Measurements from ENCODE around the gene HES5. TPM values are rescaled to one million over a fixed set of nuclear protein-coding genes. Genes with fewer than 3 reads are reported as not detected.
A peak's percentile ranks its signal among the peaks of the same experiment; 100 is the strongest.

HES5 gene
- total and polyA plus RNA-seq, 2 of the 13 experiments (the other 11 are each of a cell fraction or from before 2014, with no cell fraction given): not detected

DNA sequence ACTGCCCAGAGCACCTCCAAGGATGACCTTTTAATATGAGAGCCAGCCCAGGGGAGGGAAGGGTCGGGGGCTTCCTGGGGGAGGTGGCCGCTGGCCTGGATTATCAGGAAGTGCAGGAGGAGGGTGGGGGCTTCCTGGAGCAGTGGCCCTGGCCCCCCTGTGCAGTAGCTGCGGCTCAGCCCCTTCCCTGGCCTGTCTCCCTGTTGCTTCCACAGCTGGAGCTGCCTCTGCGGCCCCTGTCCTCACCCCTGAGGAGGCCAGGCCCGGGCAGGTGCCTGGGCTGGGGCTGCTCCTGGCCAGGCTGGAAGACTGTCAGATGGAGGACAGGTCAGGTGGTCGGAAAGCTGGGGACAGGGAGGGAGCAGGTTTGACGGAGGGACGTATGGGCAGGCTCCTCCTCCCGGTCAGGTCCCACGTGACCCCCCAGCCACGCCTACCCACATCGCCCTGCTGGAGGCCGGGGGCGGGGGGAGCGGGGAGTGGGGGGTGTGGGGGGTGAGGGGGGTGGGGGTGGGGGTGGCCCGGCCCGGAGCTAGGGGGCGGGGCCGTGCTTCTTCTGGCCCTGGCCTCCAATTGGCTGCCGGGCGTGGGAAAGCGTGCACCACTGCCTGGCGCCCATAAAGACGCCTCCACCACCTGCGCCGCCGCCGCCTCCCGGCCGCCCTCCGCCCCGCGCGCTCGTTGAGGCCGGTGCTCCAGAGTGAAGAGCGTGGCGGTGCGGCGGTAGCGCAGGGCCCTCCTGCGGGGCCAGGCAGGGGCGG lies 15.9 kb upstream of the HES5 start (continued):
- TF ChIP-seq CC2D1A (CRISPR knock-in tag; IDR thresholded peaks at IDR 0.05) (no peak), ZNF746 (CRISPR knock-in tag; IDR thresholded peaks at IDR 0.05) (no peak), ZNF709 (CRISPR knock-in tag; IDR thresholded peaks at IDR 0.05) (no peak; the same call in 1 of the 2 replicates), NR3C1 (CRISPR knock-in tag; IDR thresholded peaks at IDR 0.05) (no peak), AGO2 (optimal IDR thresholded peaks at IDR 0.05; ENCODE audit: low read depth, low read length) (no peak), NFIB (CRISPR knock-in tag; IDR thresholded peaks at IDR 0.05; ENCODE audit: borderline replicate concordance) (no peak), ARHGAP35 (CRISPR knock-in tag; IDR thresholded peaks at IDR 0.05; ENCODE audit: borderline replicate concordance) (no peak; the same call in 1 of the 2 replicates), JUN (CRISPR knock-in tag; IDR thresholded peaks at IDR 0.05) (no peak), DMAP1 (CRISPR knock-in tag; IDR thresholded peaks at IDR 0.05) (no peak), ZNF383 (CRISPR knock-in tag; IDR thresholded peaks at IDR 0.05; ENCODE audit: borderline replicate concordance) (no peak), REXO4 (CRISPR knock-in tag; IDR thresholded peaks at IDR 0.05; ENCODE audit: borderline replicate concordance) (no peak), GFI1 (CRISPR knock-in tag; IDR thresholded peaks at IDR 0.05; ENCODE audit: borderline replicate concordance) (no peak), ZNF83 (CRISPR knock-in tag; IDR thresholded peaks at IDR 0.05; ENCODE audit: borderline replicate concordance) (no peak), RXRA (CRISPR knock-in tag; IDR thresholded peaks at IDR 0.05) (no peak), ZNF563 (CRISPR knock-in tag; IDR thresholded peaks at IDR 0.05) (peak; percentile 83; the same call in 1 of the 2 replicates), ZNF747 (CRISPR knock-in tag; IDR thresholded peaks at IDR 0.05; ENCODE audit: borderline replicate concordance) (peak; percentile 85), ARNT (IDR thresholded peaks at IDR 0.05) (no peak), SP4 (CRISPR knock-in tag; IDR thresholded peaks at IDR 0.05) (peak; percentile 47; the same call in 1 of the 2 replicates)
- TF ChIP-seq, protein P1, sequence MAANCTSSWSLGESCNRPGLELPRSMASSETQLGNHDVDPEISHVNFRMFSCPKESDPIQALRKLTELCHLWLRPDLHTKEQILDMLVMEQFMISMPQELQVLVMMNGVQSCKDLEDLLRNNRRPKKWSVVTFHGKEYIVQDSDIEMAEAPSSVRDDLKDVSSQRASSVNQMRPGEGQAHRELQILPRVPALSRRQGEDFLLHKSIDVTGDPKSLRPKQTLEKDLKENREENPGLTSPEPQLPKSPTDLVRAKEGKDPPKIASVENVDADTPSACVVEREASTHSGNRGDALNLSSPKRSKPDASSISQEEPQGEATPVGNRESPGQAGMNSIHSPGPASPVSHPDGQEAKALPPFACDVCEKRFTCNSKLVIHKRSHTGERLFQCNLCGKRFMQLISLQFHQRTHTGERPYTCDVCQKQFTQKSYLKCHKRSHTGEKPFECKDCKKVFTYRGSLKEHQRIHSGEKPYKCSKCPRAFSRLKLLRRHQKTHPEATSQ (CRISPR knock-in tag; IDR thresholded peaks at IDR 0.05; ENCODE audit: borderline replicate concordance): no peak
- TF ChIP-seq, protein P2, sequence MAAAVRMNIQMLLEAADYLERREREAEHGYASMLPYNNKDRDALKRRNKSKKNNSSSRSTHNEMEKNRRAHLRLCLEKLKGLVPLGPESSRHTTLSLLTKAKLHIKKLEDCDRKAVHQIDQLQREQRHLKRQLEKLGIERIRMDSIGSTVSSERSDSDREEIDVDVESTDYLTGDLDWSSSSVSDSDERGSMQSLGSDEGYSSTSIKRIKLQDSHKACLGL (CRISPR knock-in tag; IDR thresholded peaks at IDR 0.05): no peak
- TF ChIP-seq, protein P3, sequence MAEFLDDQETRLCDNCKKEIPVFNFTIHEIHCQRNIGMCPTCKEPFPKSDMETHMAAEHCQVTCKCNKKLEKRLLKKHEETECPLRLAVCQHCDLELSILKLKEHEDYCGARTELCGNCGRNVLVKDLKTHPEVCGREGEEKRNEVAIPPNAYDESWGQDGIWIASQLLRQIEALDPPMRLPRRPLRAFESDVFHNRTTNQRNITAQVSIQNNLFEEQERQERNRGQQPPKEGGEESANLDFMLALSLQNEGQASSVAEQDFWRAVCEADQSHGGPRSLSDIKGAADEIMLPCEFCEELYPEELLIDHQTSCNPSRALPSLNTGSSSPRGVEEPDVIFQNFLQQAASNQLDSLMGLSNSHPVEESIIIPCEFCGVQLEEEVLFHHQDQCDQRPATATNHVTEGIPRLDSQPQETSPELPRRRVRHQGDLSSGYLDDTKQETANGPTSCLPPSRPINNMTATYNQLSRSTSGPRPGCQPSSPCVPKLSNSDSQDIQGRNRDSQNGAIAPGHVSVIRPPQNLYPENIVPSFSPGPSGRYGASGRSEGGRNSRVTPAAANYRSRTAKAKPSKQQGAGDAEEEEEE (CRISPR knock-in tag; IDR thresholded peaks at IDR 0.05; ENCODE audit: borderline replicate concordance): no peak
- TF ChIP-seq, protein P4, sequence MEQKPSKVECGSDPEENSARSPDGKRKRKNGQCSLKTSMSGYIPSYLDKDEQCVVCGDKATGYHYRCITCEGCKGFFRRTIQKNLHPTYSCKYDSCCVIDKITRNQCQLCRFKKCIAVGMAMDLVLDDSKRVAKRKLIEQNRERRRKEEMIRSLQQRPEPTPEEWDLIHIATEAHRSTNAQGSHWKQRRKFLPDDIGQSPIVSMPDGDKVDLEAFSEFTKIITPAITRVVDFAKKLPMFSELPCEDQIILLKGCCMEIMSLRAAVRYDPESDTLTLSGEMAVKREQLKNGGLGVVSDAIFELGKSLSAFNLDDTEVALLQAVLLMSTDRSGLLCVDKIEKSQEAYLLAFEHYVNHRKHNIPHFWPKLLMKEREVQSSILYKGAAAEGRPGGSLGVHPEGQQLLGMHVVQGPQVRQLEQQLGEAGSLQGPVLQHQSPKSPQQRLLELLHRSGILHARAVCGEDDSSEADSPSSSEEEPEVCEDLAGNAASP (CRISPR knock-in tag; IDR thresholded peaks at IDR 0.05; ENCODE audit: borderline replicate concordance): no peak
- TF ChIP-seq, protein P5, sequence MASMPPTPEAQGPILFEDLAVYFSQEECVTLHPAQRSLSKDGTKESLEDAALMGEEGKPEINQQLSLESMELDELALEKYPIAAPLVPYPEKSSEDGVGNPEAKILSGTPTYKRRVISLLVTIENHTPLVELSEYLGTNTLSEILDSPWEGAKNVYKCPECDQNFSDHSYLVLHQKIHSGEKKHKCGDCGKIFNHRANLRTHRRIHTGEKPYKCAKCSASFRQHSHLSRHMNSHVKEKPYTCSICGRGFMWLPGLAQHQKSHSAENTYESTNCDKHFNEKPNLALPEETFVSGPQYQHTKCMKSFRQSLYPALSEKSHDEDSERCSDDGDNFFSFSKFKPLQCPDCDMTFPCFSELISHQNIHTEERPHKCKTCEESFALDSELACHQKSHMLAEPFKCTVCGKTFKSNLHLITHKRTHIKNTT (CRISPR knock-in tag; IDR thresholded peaks at IDR 0.05): no peak

Measured in HepG2 (cell line).